Fibroblast of skin of right quadriceps (primary cell): ENCODE data around the gene SIRPA.
A peak's percentile ranks its signal among the peaks of the same experiment; 100 is the strongest.

ENCODE experiments used
- DNase-seq: peaks from one replicate; pipeline ENCODE4 v3.0.0-alpha.2; 2013

SIRPA gene

GRCh38 chr20:1870792-1871550 is 24.2 kb upstream of the SIRPA start:
- DNase-seq, result no peak

GRCh38 chr20:1871807-1872458 is 23.3 kb upstream of the SIRPA start:
- no peak for DNase-seq

GRCh38 chr20:1872459-1873097 is 22.6 kb upstream of the SIRPA start:
- no peak for DNase-seq

- DNase-seq, result no peak
Observed at GRCh38 chr20:1874450-1875182, 20.6 kb upstream of the SIRPA start.

- DNase-seq, result no peak
Observed at GRCh38 chr20:1875183-1875554, 20.0 kb upstream of the SIRPA start.

- no peak for DNase-seq
Observed at GRCh38 chr20:1875762-1876161, 19.4 kb upstream of the SIRPA start.

GRCh38 chr20:1876217-1876921 is 18.8 kb upstream of the SIRPA start:
- DNase-seq, result no peak

GRCh38 chr20:1876975-1877608 is 18.1 kb upstream of the SIRPA start:
- DNase-seq, result no peak

GRCh38 chr20:1877609-1878200 is 17.5 kb upstream of the SIRPA start:
- DNase-seq, result no peak

GRCh38 chr20:1879369-1879768 is 15.8 kb upstream of the SIRPA start:
- DNase-seq, result no peak

- DNase-seq, result peak; percentile 46
Observed at GRCh38 chr20:1879934-1880333, 15.3 kb upstream of the SIRPA start.

- no peak for DNase-seq
Observed at GRCh38 chr20:1880529-1881239, 14.5 kb upstream of the SIRPA start.

- no peak for DNase-seq
Observed at GRCh38 chr20:1881240-1881835, 13.9 kb upstream of the SIRPA start.

- DNase-seq, result no peak
Observed at GRCh38 chr20:1882026-1882425, 13.2 kb upstream of the SIRPA start.

- DNase-seq, result no peak
Observed at GRCh38 chr20:1883986-1884385, 11.2 kb upstream of the SIRPA start.

GRCh38 chr20:1885254-1885653 is 10.0 kb upstream of the SIRPA start:
- DNase-seq, result no peak

GRCh38 chr20:1885940-1886693 is 9.1 kb upstream of the SIRPA start:
- DNase-seq, result no peak

- DNase-seq, result no peak
Observed at GRCh38 chr20:1887321-1887720, 7.9 kb upstream of the SIRPA start.

GRCh38 chr20:1887756-1888155 is 7.5 kb upstream of the SIRPA start:
- no peak for DNase-seq
